ENCODE results near the gene GBE1.

- TF ChIP-seq ZNF670 (tag by site-specific recombination; IDR thresholded peaks at IDR 0.05; ENCODE audit: low read depth) (no peak), KLF7 (tag by site-specific recombination; IDR thresholded peaks at IDR 0.05; ENCODE audit: borderline replicate concordance) (no peak), ZNF621 (tag by site-specific recombination; IDR thresholded peaks at IDR 0.05) (no peak), ZNF514 (tag by site-specific recombination; IDR thresholded peaks at IDR 0.05) (no peak), PBX3 (CRISPR knock-in tag; IDR thresholded peaks at IDR 0.05) (no peak), ZNF19 (tag by site-specific recombination; IDR thresholded peaks at IDR 0.05; ENCODE audit: low read depth) (no peak)
Observed at GRCh38 chr3:81692766-81693165, 68.7 kb downstream of the GBE1 start.
